Fibroblast of gingiva (primary cell): Measurements from ENCODE around the gene KLF15.

ENCODE experiments used
- DNase-seq: peaks from one replicate; pipeline ENCODE4 v3.0.0-alpha.2; 2011; ENCODE audit warnings: low read depth

KLF15 gene

DNA sequence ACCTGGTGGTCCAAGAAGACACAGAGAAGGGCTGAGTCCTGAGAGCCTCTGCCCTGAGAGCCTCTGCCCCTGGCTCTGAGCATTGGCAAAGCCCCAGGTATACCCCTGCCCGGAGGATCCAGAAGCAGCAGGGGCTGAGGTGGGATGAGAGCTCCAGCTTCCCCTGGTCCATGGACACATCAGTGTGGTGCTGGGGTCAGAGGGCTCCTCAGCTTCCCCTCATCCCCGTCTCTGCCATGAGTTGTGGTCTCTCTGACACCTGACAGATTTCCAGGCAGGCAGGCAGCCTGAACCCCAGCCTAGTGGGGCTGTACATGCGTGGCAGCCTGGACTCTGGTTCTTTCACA, 3.5 kb upstream of the KLF15 start:
- no peak for DNase-seq

GRCh38 chr3:126360046-126360713, 3.0 kb upstream of the KLF15 start:
- no peak for DNase-seq

- DNase-seq, result no peak
Measured at GRCh38 chr3:126358816-126359181, 1.6 kb upstream of the KLF15 start.

DNA sequence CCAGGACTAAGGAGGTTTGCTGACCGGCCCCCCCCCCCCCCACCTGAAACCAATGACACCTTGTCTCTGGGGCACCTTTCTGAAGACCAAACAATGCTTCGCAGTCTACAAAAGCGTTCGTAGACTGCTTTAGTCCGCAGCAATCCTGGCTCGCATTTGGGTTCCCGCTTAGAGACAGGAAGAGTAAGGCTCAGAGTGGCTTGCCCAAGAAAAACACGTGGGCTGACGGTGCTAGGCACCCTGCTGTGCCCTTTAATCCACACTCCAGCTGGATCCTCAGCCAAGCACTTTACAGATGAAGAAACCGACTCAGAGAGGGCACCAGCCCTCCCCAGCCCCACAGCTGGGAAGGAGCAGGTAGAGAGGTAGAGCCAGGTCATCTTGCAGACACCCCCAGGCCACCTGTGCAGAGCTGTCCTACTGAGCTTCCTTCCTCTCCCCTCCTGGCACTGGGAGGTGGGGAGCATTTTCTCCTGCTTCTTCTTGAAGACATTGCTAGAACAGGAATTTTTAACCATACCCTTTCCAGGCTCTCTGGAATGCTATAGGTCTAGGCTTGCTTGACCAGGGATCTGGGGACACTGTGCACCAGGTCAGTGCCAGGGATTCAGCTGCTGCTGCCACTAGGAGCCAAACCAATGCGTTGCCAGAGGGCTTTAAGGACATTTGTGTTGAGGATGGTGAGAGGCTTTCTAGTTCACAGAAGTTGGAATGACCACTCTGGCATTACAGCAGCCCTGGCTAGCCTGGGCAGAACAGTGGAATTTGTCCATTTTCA, 1.0 kb upstream of the KLF15 start:
- no peak for DNase-seq

- no peak for DNase-seq
Measured at GRCh38 chr3:126356373-126357264, 589 bp downstream of the KLF15 start.

GRCh38 chr3:126355777-126356372, 1.3 kb downstream of the KLF15 start:
- DNase-seq, result peak; percentile 97

DNA sequence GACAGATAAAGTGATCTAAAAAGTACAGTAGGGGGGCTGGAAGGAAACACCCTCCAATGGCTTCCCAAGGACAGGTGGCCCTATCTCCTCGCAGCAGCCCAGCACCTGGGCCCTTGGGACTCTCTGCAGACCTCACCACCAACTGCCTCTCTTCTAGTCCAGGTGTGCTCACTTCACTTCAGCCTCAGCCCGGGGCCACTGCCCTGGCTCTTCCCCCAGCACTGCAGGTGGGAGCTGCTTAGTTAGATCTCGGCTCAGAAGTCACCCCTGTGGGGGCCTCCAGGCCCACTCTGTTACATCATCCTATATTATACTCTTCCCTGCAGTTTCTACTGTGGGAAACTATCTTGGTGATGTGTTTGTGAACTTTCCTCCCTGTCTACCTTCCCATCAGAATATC, 2.0 kb downstream of the KLF15 start:
- DNase-seq, result no peak

DNA sequence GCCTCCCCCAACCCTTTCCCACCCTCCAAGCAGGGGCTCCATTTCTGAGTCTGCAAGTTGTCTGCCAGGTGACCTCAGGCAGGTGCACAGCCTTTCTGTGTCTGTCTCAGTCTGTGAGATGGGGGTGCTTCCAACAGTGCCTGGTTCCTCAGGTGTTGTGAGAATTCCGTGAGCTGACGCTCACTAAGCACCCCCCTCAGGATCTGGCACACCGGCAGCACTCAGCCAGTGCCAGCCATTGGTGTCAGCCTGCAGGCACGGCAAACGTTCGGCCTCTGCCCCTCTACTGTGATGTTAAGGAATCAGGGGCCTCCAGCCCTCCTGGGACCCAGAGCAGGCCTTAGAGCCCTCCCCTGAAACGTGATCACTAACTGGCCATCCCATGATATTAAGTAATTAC, 2.4 kb downstream of the KLF15 start:
- no peak for DNase-seq

DNA sequence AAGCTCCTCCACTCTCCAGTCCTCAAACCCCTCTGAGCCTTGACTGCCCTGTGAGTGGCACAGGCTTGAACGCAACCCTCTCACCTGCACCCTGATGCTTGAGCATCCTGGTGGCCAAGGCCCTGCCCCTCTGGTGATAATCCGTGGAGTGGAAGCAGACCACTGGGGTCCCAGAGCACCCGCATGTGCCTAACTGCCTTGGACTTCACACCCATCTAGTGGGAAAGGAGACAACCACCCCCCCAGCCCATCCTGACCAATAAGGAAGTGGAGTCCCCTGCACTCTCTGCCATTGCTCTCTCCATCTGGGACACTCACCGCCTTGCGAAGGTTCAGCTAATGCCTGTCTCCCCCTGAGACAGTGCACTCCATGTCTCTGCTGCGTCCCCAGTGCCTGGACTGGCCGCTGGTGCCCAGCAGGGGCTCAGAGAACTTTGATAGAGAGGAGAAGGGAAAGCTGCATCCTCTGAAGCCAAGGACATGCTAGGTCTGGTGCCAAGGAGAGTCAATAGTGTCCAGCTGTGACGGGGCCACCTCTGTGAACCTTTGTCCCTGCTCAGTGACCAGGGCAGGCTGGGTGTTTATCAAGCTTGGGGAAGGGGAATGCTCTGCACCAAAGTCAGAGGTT, 3.4 kb downstream of the KLF15 start:
- no peak for DNase-seq

GRCh38 chr3:126352476-126353454, 4.4 kb downstream of the KLF15 start:
- peak; percentile 69 for DNase-seq

DNA sequence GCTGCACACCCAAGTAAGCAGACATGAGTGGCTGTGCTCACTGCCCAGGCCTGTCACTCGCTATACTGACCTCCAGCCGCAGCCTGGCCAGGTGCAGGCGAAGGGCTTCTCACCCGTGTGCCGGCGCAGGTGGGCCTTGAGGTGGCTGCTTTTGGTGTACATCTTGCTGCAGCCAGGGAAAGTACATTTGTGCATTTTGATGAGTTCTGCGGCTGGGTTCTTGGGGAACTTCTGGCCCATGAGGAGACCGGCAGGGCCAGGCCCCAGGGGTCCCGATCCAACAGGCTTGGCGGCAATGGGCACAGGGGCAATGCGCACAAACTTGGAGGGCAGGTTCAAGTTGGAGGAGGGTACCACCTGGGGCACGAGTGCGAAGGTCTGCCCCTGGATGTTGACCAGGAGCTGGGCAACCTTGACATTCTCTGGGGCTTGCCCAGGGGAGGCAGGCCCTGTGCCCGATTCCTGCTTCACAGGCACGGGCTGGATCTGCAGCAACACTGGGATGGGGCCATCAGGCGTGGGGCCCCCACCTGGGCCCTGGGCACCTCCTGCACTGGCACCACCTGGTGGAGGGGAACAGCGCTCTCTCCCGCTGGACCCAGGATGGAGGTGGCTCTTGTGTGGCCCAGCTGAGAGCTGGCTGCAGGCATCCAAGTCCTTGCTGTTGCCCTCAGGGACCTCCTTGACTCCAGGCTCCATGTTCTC, 5.3 kb downstream of the KLF15 start:
- no peak for DNase-seq

- DNase-seq, result no peak
Measured at GRCh38 chr3:126351086-126351770, 6.0 kb downstream of the KLF15 start.

- DNase-seq, result no peak
Measured at GRCh38 chr3:126350502-126351085, 6.6 kb downstream of the KLF15 start.

DNA sequence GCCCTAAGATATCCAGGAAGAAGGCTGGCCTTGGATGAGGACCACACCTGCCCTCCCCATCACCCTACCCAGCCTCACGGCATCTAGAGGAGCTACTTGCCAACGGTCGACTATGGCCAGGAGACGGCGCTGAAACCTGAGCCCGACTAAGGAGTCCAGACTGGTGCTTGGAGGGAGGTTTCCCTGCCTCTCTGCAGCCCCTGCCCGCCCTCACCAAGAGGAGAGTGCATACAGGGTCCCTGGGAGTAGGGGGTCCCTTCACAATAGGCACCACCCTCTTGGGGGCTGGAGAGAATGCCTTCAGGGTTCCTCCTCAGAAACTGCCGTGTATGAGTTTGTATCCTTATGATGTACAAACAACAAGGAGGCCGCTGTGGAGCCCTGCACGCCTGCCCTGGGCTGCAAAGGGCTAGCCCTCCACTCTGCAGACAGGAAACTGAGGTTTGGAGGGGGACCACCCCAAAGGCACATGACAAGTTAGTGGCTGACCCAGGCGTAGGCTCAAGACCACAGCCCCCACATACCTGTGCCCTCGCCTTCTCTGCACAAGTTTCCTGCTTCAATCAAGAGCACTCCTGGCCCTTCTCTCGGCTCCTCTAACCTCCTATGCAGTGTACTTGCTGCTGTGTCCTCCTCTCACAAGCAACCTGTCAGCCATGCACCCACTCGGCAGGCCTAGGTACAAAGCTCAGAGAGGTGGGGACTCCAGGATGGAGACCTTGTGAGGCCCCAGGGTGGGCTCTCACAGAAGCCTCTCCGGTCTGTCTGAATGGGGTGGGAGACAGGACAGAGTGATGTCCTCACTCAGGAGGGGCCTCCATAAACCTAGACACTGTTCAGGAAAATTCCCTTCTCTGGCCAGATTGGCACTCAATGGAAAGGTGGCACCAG, 7.4 kb downstream of the KLF15 start:
- DNase-seq, result no peak

GRCh38 chr3:126349071-126349470, 8.1 kb downstream of the KLF15 start:
- no peak for DNase-seq

DNA sequence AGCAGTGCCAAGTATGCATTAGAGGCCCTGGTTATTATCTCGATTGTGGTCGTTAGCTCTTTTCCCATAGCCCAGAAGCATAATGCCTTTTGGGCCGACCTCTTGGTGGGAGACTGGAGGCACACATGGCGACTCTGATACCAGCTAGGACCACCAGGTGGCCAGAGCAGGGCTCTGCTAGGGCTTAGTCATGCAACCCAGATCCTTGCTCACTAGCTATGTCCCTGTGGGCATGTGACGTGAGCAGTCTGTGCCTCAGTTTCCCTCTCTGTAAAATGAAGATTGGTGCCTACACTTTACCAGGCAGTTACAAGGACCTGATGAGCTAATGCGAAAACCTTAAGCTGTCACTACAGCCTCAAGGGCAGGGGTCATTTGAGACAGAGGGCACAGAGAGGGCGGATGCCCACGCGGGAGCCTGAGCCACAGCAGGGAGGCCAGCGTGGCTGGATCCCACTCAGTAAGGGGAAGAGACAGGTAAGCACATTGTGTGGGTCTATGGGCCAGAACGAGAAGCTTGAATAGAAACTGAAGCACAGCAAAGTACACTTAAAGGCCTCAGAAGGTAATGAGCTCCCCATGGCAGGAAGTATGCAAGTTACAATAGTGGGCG, 8.8 kb downstream of the KLF15 start:
- DNase-seq, result no peak

DNA sequence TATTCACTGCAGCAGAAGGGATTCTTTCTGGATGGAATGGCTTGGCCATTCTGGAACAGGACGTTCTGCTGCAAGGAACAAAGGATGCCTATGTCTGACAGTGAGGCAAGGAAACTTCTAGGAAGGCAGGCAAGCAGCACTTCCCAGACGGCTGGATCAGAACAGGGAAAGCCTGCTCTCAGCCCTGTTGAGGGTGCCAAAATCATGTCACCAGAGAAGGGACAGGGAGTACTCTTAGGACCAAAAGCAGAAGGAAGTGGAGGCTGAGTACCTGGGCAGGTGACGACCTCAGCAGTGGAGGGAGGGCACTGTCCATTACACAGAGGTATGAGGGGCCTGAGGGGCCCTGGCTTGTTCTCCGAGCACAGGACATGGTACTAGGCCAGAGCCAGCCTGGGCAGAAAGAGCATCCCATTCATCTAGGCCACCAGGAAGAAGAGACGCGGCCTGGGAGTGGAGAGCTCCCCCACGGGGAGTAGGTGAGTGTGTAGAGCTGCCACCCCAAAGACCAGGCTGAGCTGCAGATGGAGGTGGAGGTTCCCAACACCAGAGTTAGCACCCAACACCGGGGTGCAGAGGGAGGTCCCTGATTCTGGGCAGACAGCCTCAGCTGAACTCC, 9.6 kb downstream of the KLF15 start:
- no peak for DNase-seq
